K562 (cell line): ENCODE measurements around the gene ERP29. TPM values are rescaled to one million over a fixed set of nuclear protein-coding genes. Genes with fewer than 3 reads are reported as not detected.

Experiments
- DPF2 ChIP-seq: fragments of 450-650 bp; IDR thresholded peaks from 2 replicates; pipeline ENCODE4 v1.6.1; 2016
- HLTF ChIP-seq: fragments of 450-650 bp; IDR thresholded peaks from 2 replicates; pipeline ENCODE4 v1.6.1; 2016
- MIER1 ChIP-seq: fragments of 450-650 bp; IDR thresholded peaks from 2 replicates; pipeline ENCODE4 v1.6.1; 2016; ENCODE audit warnings: antibody characterized with exemption, mild to moderate bottlenecking, low read depth
- POLR2A ChIP-seq: fragments of 450-650 bp; conservative IDR thresholded peaks from 2 replicates; pipeline ENCODE4 v1.6.1; 2016
- PTBP1 ChIP-seq: fragments of 200-400 bp; formaldehyde crosslinking; IDR thresholded peaks from 2 replicates; pipeline ENCODE4 v1.6.1; 2017; ENCODE audit warnings: low read depth, low read length
- ZBTB17 ChIP-seq: fragments of 450-650 bp; formaldehyde crosslinking; IDR thresholded peaks from 2 replicates; pipeline ENCODE4 v1.4.0; 2020; ENCODE audit warnings: mild to moderate bottlenecking
- ZNF277 ChIP-seq: fragments of 250-450 bp; sonication (Bioruptor Pico); IDR thresholded peaks from 2 replicates; pipeline ENCODE4 v1.8.0; 2022; ENCODE audit warnings: inconsistent platforms, mild to moderate bottlenecking, moderate library complexity, borderline replicate concordance
- ZNF407 ChIP-seq: fragments of 450-650 bp; IDR thresholded peaks from 2 replicates; pipeline ENCODE4 v1.6.1; 2016; ENCODE audit warnings: low read depth
- ZNF655 ChIP-seq: fragments of 250-450 bp; sonication (Bioruptor Pico); IDR thresholded peaks from 2 replicates; pipeline ENCODE4 v1.5.0; 2021
- polyA plus RNA-seq, 8 experiments: library from polyadenylated mRNA; depleted of rRNA in 4 of 8; stranded (reverse) in 5 of 8; unstranded in 3 of 8; fragments of >200 nt; fragmentation: Nextera tagmentation in 2 of 8; fragmentation: Illumina TruSeq in 1 of 8; extraction: Ambion mirVana in 2 of 8; extraction: Trizol in 1 of 8; gene quantifications; 2 replicates each; pipeline versions ENCODE4 v1.2.1 to v1.2.3, GENCODE V29; 2011 to 2014; ENCODE audit warnings: inconsistent platforms in 1 of 8, missing spikeins in 1 of 8
- total RNA-seq, 7 experiments: library from RNA; depleted of rRNA in 6 of 7; stranded (reverse); fragments of >200 nt in 6 of 7; fragmentation: Illumina TruSeq in 2 of 7; extraction: Trizol in 2 of 7; gene quantifications; 2 replicates each; pipeline versions ENCODE4 v1.2.1 to v1.2.3, GENCODE V29; 2011 to 2021; ENCODE audit warnings: low replicate concordance in 1 of 7

Gene ERP29
- total and polyA plus RNA-seq, 9 of the 15 experiments (the other 6 are each of a cell fraction or from before 2014, with no cell fraction given): 42.4 to 146 (median 111) TPM

GRCh38 chr12:111964935-111965334, 48.3 kb upstream of the ERP29 start (continued):
- TF ChIP-seq ZNF407 (no peak), ZBTB17 (no peak), ZNF277 (CRISPR knock-in tag) (no peak), ZNF655 (no peak), MIER1 (no peak), PTBP1 (no peak), POLR2A (no peak), HLTF (no peak), DPF2 (no peak)
